Measurements from ENCODE around the gene TBCD.

- TF ChIP-seq, protein P1, sequence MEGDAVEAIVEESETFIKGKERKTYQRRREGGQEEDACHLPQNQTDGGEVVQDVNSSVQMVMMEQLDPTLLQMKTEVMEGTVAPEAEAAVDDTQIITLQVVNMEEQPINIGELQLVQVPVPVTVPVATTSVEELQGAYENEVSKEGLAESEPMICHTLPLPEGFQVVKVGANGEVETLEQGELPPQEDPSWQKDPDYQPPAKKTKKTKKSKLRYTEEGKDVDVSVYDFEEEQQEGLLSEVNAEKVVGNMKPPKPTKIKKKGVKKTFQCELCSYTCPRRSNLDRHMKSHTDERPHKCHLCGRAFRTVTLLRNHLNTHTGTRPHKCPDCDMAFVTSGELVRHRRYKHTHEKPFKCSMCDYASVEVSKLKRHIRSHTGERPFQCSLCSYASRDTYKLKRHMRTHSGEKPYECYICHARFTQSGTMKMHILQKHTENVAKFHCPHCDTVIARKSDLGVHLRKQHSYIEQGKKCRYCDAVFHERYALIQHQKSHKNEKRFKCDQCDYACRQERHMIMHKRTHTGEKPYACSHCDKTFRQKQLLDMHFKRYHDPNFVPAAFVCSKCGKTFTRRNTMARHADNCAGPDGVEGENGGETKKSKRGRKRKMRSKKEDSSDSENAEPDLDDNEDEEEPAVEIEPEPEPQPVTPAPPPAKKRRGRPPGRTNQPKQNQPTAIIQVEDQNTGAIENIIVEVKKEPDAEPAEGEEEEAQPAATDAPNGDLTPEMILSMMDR (IDR thresholded peaks at IDR 0.05; ENCODE audit: insufficient read depth, low read depth, low read length): no peak
- TF ChIP-seq EZH2 (IDR thresholded peaks at IDR 0.05; ENCODE audit: insufficient read depth, low read length): no peak
Observed at GRCh38 chr17:82729479-82730260, 22.2 kb upstream of the TBCD start.
